Kidney (tissue), 14 donors: ENCODE data around the gene TFAP2D. TPM values are rescaled to one million over a fixed set of nuclear protein-coding genes. Genes with fewer than 3 reads are reported as not detected.

ENCODE experiments used
- DNase-seq, 5 donors: peaks; one replicate each; pipeline ENCODE4 v3.0.0-alpha.2; 2013 to 2020
- FAIRE-seq: peaks from 2 replicates; lab custom pipeline; 2012; peaks lifted over from hg19 to GRCh38; lab: Jason Lieb, UNC
- H3K27ac ChIP-seq, 2 donors: one replicate each; pipeline ENCODE4 v1.7.0; 2013; ENCODE audit warnings: low read depth in 2 of 2, low read length in 2 of 2, inconsistent platforms in 1 of 2
- H3K27me3 ChIP-seq: one replicate; pipeline ENCODE4 v1.7.1; 2013; ENCODE audit warnings: low read length, inconsistent platforms; ENCODE audit not compliant: control insufficient read depth, insufficient read depth
- H3K36me3 ChIP-seq, 3 donors: one replicate each; pipeline versions ENCODE4 v1.7.0 to v1.7.1; 2013; ENCODE audit warnings: low read length in 3 of 3, control low read depth in 1 of 3, inconsistent platforms in 1 of 3; ENCODE audit not compliant: insufficient read depth in 3 of 3, control insufficient read depth in 2 of 3
- H3K4me1 ChIP-seq, 3 donors: one replicate each; pipeline versions ENCODE4 v1.7.0 to v1.7.1; 2013; ENCODE audit warnings: low read length in 3 of 3, inconsistent platforms in 1 of 3, low read depth in 1 of 3; ENCODE audit not compliant: control insufficient read depth in 2 of 3, insufficient read depth in 2 of 3
- H3K4me3 ChIP-seq, 3 donors: one replicate each; pipeline versions ENCODE4 v1.7.0 to v1.8.1; 2013; ENCODE audit warnings: low read length in 3 of 3, control low read depth in 1 of 3, inconsistent platforms in 1 of 3
- H3K9ac ChIP-seq, 3 donors: one replicate each; pipeline versions ENCODE4 v1.7.0 to v1.7.1; 2013; ENCODE audit warnings: low read length in 3 of 3, control low read depth in 1 of 3, inconsistent platforms in 1 of 3
- H3K9me3 ChIP-seq, 3 donors: one replicate each; pipeline versions ENCODE4 v1.7.0 to v1.7.1; 2013; ENCODE audit warnings: low read length in 3 of 3, control low read depth in 1 of 3, inconsistent platforms in 1 of 3; ENCODE audit not compliant: control insufficient read depth in 2 of 3, insufficient read depth in 1 of 3
- intact Hi-C: fragments of 100-400 bp; cut with DNase I; formaldehyde crosslinking; loops from one replicate; pipeline ENCODE4 v1.11.1; 2022
- polyA plus RNA-seq: library from polyadenylated mRNA; stranded (reverse); fragments of 350-450 nt; fragmentation: Illumina TruSeq; extraction: RNeasy Lipid Tissue Mini Kit (QIAGEN cat#74804); gene quantifications from one replicate; pipeline ENCODE4 v1.2.3, GENCODE V29; 2014; ENCODE audit warnings: low read depth, low replicate concordance; ENCODE audit not compliant: insufficient read depth
- total RNA-seq: library from RNA; stranded (reverse); fragmentation: NEBNext Ultra II Directional; extraction: Animal tissue kit (Norgen Biotek cat#: 25700); gene quantifications from one replicate; pipeline ENCODE4 v1.2.1, GENCODE V29; 2021
- TF ChIP-seq, protein P1 (sequence below): IDR thresholded peaks from 3 replicates; pipeline ENCODE4 v1.5.1; 2012; ENCODE audit warnings: mild to moderate bottlenecking, moderate library complexity, borderline replicate concordance; ENCODE audit not compliant: insufficient read depth; ENCODE audit errors: extremely low read depth
- donor health status: control.
- donor health status: control.
- donor health status: control.
- donor health status: control.
- donor health status: control.
- donor health status: DM: yes; HTN: yes; CAD: no.
- donor health status: Normal renal cell carcinoma (clear cell type).

Gene TFAP2D
- total and polyA plus RNA-seq, 2 donors from 2014 or later = not detected

GRCh38 chr6:50722829-50723554, 9.7 kb downstream of the TFAP2D start:
- Histone ChIP-seq H3K9ac (no peak overlapping the region), H3K4me3 (no peak overlapping the region), H3K27ac (no peak overlapping the region), H3K27me3 (peaks cover 32% of the 10 kb centered on the region), H3K4me1 (no peaks in the 10 kb centered on the region), H3K9me3 (no peaks in the 10 kb centered on the region), H3K36me3 (no peaks in the 10 kb centered on the region)
- TF ChIP-seq, protein P1, sequence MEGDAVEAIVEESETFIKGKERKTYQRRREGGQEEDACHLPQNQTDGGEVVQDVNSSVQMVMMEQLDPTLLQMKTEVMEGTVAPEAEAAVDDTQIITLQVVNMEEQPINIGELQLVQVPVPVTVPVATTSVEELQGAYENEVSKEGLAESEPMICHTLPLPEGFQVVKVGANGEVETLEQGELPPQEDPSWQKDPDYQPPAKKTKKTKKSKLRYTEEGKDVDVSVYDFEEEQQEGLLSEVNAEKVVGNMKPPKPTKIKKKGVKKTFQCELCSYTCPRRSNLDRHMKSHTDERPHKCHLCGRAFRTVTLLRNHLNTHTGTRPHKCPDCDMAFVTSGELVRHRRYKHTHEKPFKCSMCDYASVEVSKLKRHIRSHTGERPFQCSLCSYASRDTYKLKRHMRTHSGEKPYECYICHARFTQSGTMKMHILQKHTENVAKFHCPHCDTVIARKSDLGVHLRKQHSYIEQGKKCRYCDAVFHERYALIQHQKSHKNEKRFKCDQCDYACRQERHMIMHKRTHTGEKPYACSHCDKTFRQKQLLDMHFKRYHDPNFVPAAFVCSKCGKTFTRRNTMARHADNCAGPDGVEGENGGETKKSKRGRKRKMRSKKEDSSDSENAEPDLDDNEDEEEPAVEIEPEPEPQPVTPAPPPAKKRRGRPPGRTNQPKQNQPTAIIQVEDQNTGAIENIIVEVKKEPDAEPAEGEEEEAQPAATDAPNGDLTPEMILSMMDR = no peak
- intact Hi-C loops = no loop called here
- no peak for FAIRE-seq
- no peak for DNase-seq

DNA sequence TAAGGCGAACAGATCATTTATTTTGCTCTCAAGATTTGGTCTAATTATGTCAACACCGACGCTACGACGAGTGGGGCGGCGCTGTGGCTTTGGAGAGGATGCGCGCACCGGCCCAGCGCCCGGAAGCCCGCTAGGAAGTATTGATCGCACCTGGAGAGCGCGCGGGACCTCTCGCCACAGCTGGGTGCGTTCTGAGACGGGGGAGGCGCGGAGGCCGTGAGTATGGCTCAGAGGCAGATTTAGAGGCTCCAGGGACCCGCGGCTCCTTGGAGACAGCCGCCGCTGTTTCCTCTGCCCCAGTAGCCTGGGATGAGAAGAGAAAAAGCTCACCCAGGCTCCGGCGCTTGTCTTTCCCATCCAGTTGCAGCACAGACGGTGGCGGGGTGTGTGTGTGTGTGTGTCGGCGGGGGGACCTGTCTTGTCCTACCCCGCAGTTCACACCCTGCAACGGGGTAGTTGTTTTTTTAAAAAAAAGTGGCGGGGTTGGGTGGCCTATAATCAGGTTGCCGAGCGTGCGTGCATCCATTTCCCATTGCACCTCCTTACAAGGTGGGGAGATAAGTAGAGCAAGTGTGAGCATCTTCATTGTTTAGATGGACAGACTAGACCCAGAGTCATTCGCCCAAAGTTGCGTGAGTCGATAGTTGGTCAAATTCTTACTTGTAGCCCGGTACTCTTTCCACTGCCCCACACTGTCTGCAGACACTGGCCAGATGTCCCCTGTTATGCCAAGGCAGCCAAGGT, 11.2 kb downstream of the TFAP2D start:
- Histone ChIP-seq H3K9me3 (no peaks in the 10 kb centered on the region), H3K4me3 (no peak overlapping the region), H3K36me3 (no peaks in the 10 kb centered on the region), H3K9ac (no peak overlapping the region), H3K4me1 (no peaks in the 10 kb centered on the region), H3K27me3 (peaks cover 29% of the 10 kb centered on the region), H3K27ac (no peak overlapping the region)
- FAIRE-seq (no peak), DNase-seq (no peak)
- TF ChIP-seq, protein P1 = no peak
- intact Hi-C loops = no loop called here

DNA sequence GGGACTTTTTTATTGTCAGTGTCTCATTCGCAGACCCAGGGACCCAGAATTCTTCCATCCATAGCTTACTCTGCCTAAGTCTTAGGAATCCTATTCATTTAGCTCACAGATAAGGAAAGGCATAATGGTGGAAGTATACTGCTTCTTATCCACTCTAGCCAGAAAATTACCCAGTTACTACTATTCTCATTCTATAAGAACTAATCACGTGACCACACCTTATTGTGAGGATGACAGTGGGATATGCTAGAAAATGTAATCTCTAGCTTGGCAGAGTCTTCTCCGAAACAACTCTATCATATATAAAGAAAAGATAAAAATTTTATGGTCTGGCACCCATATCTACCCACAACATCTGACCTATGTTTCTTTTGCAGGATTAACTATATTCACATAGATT, 21.2 kb downstream of the TFAP2D start:
- H3K27ac ChIP-seq = no peak overlapping the region
- H3K4me1 ChIP-seq = no peaks in the 10 kb centered on the region
- H3K9me3 ChIP-seq = no peaks in the 10 kb centered on the region
- TF ChIP-seq, protein P1 = no peak
- FAIRE-seq (no peak), DNase-seq (no peak)
- no peaks in the 10 kb centered on the region for H3K27me3 ChIP-seq
- H3K36me3 ChIP-seq = no peaks in the 10 kb centered on the region
- H3K9ac ChIP-seq = no peak overlapping the region
- no peak overlapping the region for H3K4me3 ChIP-seq
- intact Hi-C loops = no loop called here
